ENCODE data around the gene HOXD13. TPM values are rescaled to one million over a fixed set of nuclear protein-coding genes. Genes with fewer than 3 reads are reported as not detected.

Gene HOXD13
- total RNA-seq, 1 experiment from 2014 or later: not detected

DNA sequence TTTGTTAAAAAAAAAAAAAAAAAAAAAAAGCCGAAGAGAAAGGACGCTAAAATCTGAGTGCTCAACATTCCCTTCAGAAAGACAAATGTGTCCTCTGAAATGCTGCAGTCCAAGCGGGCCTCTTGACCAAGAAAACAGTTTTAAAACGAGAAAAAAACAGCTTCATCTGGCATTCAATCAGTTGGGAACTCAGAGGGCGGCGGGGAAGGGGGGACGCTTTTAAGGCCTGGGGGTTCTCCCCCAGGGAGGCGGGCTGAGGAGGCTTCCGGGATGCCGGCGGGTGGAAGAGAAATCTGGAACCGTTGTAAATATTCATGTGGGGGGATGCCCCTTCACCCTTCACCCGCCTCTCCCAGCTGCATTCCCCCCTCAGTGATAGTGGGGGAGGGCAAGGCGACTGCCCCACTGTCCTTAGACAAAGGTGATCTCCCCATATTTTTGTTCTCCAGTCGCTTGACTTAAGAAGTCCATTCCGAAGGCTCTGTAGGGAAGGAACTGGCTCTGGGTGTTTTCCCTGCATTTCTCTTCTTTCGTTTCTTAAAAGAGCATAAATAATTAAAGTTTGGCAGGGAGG, 11.3 kb downstream of the HOXD13 start:
- Histone ChIP-seq H3K9me3 (no peaks in the 10 kb centered on the region), H3K36me3 (ENCODE audit: control insufficient read depth, insufficient read depth, low read length) (no peaks in the 10 kb centered on the region), H3K4me1 (peaks cover 15% of the 10 kb centered on the region), H3K27me3 (replicated peaks; ENCODE audit: control insufficient read depth, insufficient read depth, low read length) (peaks cover 10% of the 10 kb centered on the region), H3K4me3 (ENCODE audit: low read depth, low read length) (no peak overlapping the region)
- ChIA-PET POLR2A (no interaction called here), CTCF (no interaction called here)
- no peak for DNase-seq
- Mint-ChIP-seq H3K4me3 (ENCODE audit: unreplicated experiment) (no peak overlapping the region), H3K4me1 (ENCODE audit: low read depth, unreplicated experiment) (peaks cover 15% of the 10 kb centered on the region), H3K27me3 (ENCODE audit: insufficient read depth, unreplicated experiment) (peaks cover 49% of the 10 kb centered on the region), H3K36me3 (ENCODE audit: insufficient read depth, unreplicated experiment) (no peaks in the 10 kb centered on the region), H3K9me3 (ENCODE audit: unreplicated experiment) (no peaks in the 10 kb centered on the region), H3K27ac (ENCODE audit: unreplicated experiment) (no peak overlapping the region)
- no TSS peak for BruUV-seq (replicated peaks)
- intact Hi-C loops (cut with micrococcal nuclease; ENCODE audit: unreplicated experiment): no loop called here
- TF ChIP-seq, protein P1, sequence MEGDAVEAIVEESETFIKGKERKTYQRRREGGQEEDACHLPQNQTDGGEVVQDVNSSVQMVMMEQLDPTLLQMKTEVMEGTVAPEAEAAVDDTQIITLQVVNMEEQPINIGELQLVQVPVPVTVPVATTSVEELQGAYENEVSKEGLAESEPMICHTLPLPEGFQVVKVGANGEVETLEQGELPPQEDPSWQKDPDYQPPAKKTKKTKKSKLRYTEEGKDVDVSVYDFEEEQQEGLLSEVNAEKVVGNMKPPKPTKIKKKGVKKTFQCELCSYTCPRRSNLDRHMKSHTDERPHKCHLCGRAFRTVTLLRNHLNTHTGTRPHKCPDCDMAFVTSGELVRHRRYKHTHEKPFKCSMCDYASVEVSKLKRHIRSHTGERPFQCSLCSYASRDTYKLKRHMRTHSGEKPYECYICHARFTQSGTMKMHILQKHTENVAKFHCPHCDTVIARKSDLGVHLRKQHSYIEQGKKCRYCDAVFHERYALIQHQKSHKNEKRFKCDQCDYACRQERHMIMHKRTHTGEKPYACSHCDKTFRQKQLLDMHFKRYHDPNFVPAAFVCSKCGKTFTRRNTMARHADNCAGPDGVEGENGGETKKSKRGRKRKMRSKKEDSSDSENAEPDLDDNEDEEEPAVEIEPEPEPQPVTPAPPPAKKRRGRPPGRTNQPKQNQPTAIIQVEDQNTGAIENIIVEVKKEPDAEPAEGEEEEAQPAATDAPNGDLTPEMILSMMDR (IDR thresholded peaks at IDR 0.05; ENCODE audit: insufficient read depth in 1 of 2, low read depth in 1 of 2, low read length in 1 of 2, severe bottlenecking in 1 of 2, unreplicated experiment in 1 of 2): no peak

DNA sequence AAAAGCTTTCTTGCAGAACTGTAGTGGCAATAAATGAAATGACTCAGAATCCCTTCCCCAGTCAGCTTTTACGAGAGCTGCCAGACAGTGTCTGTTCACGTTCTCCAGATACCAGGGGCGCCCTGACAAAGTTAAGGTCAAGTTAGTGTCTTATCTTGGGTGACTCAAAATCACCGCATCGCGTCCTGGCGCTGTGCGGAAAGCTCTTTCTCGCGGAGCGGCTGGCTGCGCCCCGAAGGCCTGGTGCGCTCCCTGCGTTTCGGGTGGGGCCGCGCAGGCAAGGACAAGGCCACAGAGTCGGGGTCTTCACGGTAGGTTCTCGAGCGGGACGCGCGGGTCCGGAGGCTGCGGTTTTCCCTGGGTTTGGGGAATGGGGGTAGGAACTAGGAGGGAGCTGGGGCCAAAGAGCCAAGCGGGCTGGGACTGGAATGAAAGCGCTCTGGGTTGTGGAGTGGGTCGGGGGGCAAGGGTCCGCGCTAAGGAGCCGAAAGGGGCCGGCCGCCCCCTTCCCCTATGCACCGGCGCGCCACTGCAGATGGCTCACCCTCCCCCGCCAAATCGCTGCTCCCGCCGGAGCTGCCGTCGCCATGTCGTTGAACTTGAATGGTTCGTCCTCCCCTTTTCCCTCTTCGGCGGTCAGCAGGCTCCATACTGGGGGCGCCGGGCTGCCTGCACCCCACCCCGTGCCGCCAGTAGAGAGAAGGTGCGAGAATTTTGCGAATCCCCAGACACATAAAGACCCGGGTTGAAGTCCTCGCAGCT, 12.0 kb downstream of the HOXD13 start:
- Histone ChIP-seq H3K9me3 (no peaks in the 10 kb centered on the region), H3K27me3 (replicated peaks; ENCODE audit: control insufficient read depth, insufficient read depth, low read length) (peaks cover 10% of the 10 kb centered on the region), H3K4me3 (ENCODE audit: low read depth, low read length) (no peak overlapping the region), H3K36me3 (ENCODE audit: control insufficient read depth, insufficient read depth, low read length) (no peaks in the 10 kb centered on the region), H3K4me1 (peaks cover 15% of the 10 kb centered on the region)
- Mint-ChIP-seq H3K27ac (ENCODE audit: unreplicated experiment) (no peak overlapping the region), H3K4me1 (ENCODE audit: low read depth, unreplicated experiment) (peaks cover 15% of the 10 kb centered on the region), H3K9me3 (ENCODE audit: unreplicated experiment) (no peaks in the 10 kb centered on the region), H3K4me3 (ENCODE audit: unreplicated experiment) (peak overlapping the region; percentile 23), H3K27me3 (ENCODE audit: insufficient read depth, unreplicated experiment) (peaks cover 53% of the 10 kb centered on the region), H3K36me3 (ENCODE audit: insufficient read depth, unreplicated experiment) (no peaks in the 10 kb centered on the region)
- DNase-seq: no peak
- BruUV-seq (replicated peaks): no TSS peak
- TF ChIP-seq, protein P1 (IDR thresholded peaks at IDR 0.05; ENCODE audit: insufficient read depth in 1 of 2, low read depth in 1 of 2, low read length in 1 of 2, severe bottlenecking in 1 of 2, unreplicated experiment in 1 of 2): no peak
- intact Hi-C loops (cut with micrococcal nuclease; ENCODE audit: unreplicated experiment): no loop called here
- CTCF ChIA-PET: no interaction called here
- POLR2A ChIA-PET: no interaction called here

DNA sequence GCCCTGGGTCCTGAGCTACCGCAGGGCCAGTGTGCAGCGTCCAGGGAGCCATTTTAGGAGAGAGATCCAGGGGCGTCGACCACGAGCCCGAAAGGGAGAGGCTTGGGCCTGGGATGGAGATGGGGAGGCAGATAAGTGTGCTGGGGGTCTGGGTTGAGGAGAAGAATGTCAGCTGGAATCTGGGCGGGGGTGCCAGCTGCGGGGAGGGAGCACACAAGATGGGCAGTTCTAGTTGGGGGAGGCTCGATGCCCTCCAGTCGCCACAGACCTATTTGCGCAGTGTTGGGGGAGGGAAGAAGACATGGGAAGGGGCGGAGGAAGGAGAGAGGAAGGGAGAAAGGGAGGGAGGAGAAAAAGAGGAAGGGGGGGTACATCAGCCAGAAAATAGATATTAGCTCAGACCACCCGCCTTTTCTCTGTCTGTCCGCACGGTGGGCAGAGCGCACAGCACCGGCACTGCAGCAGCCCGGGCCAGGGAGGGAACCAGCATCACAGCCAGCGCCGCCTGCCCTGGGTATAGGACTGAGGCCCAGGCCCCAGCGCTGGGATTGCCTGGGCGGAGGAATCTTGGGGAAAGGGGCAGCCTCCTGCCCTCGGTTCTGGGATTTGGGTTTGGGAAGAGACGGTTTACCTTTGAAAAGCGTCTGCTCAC, 12.7 kb downstream of the HOXD13 start:
- TF ChIP-seq, protein P1 (IDR thresholded peaks at IDR 0.05; ENCODE audit: insufficient read depth in 1 of 2, low read depth in 1 of 2, low read length in 1 of 2, severe bottlenecking in 1 of 2, unreplicated experiment in 1 of 2): no peak
- Mint-ChIP-seq H3K9me3 (ENCODE audit: unreplicated experiment) (no peaks in the 10 kb centered on the region), H3K27me3 (ENCODE audit: insufficient read depth, unreplicated experiment) (peaks cover 60% of the 10 kb centered on the region), H3K4me3 (ENCODE audit: unreplicated experiment) (peak overlapping the region; percentile 23), H3K36me3 (ENCODE audit: insufficient read depth, unreplicated experiment) (no peaks in the 10 kb centered on the region), H3K27ac (ENCODE audit: unreplicated experiment) (no peak overlapping the region), H3K4me1 (ENCODE audit: low read depth, unreplicated experiment) (peaks cover 15% of the 10 kb centered on the region)
- POLR2A ChIA-PET: no interaction called here
- CTCF ChIA-PET: no interaction called here
- no peak for DNase-seq
- no TSS peak for BruUV-seq (replicated peaks)
- H3K4me3 ChIP-seq (ENCODE audit: low read depth, low read length): no peak overlapping the region
- H3K9me3 ChIP-seq: no peaks in the 10 kb centered on the region
- intact Hi-C loops (cut with micrococcal nuclease; ENCODE audit: unreplicated experiment): no loop called here
- H3K4me1 ChIP-seq: peaks cover 15% of the 10 kb centered on the region
- peaks cover 10% of the 10 kb centered on the region for H3K27me3 ChIP-seq (replicated peaks; ENCODE audit: control insufficient read depth, insufficient read depth, low read length)
- H3K36me3 ChIP-seq (ENCODE audit: control insufficient read depth, insufficient read depth, low read length): no peaks in the 10 kb centered on the region
